HG03039 (cell line): ENCODE measurements around the gene SPEG.

Source experiments
- ATAC-seq: cut with Tn5 transposase; IDR thresholded peaks from one replicate; pipeline ENCODE4 v1.9.1; 2021; ENCODE audit warnings: mild to moderate bottlenecking, moderate library complexity; ENCODE audit not compliant: unreplicated experiment

SPEG gene

GRCh38 chr2:219508971-219509779 is 74.5 kb downstream of the SPEG start:
- ATAC-seq = no peak

GRCh38 chr2:219509780-219510511 is 75.3 kb downstream of the SPEG start:
- no peak for ATAC-seq

GRCh38 chr2:219510512-219511135 is 76.0 kb downstream of the SPEG start:
- ATAC-seq = no peak

- ATAC-seq = no peak
These were observed 77.1 kb downstream of the SPEG start for GRCh38 chr2:219511547-219512325.

GRCh38 chr2:219512524-219513216 is 78.0 kb downstream of the SPEG start:
- no peak for ATAC-seq

GRCh38 chr2:219513787-219514186 is 79.1 kb downstream of the SPEG start:
- no peak for ATAC-seq

GRCh38 chr2:219514196-219514761 is 79.6 kb downstream of the SPEG start, which contains the start of gene ASIC4:
ASIC4 (plus strand) TSS chr2:219514482; CDS start chr2:219514725, 243 bp downstream.
- no peak for ATAC-seq

GRCh38 chr2:219514836-219515235 is 80.2 kb downstream of the SPEG start:
- ATAC-seq = no peak

- no peak for ATAC-seq
These were observed 81.4 kb downstream of the SPEG start for GRCh38 chr2:219515874-219516629.

GRCh38 chr2:219516888-219517287 is 82.2 kb downstream of the SPEG start:
- no peak for ATAC-seq

GRCh38 chr2:219517954-219518778 is 83.5 kb downstream of the SPEG start:
- ATAC-seq = no peak

GRCh38 chr2:219519526-219519916 is 84.9 kb downstream of the SPEG start:
- no peak for ATAC-seq

GRCh38 chr2:219520079-219520478 is 85.4 kb downstream of the SPEG start:
- no peak for ATAC-seq

GRCh38 chr2:219521066-219521880 is 86.6 kb downstream of the SPEG start:
- ATAC-seq = no peak

GRCh38 chr2:219522111-219523030 is 87.7 kb downstream of the SPEG start:
- no peak for ATAC-seq

GRCh38 chr2:219523031-219523671 is 88.5 kb downstream of the SPEG start:
- no peak for ATAC-seq
